Stimulated activated CD8-positive, alpha-beta memory T cell treated with anti-CD3 and anti-CD28 coated beads, Interleukin-4, amount 100 ng/mL, for 4 hours (primary cell): ENCODE results near the gene MLLT1.

Experiments used
- DNase-seq, 2 donors: peaks; one replicate each; pipeline ENCODE4 v3.0.0-alpha.2; 2020; ENCODE audit warnings: low read depth in 2 of 2, low spot score in 1 of 2

MLLT1 gene

DNA sequence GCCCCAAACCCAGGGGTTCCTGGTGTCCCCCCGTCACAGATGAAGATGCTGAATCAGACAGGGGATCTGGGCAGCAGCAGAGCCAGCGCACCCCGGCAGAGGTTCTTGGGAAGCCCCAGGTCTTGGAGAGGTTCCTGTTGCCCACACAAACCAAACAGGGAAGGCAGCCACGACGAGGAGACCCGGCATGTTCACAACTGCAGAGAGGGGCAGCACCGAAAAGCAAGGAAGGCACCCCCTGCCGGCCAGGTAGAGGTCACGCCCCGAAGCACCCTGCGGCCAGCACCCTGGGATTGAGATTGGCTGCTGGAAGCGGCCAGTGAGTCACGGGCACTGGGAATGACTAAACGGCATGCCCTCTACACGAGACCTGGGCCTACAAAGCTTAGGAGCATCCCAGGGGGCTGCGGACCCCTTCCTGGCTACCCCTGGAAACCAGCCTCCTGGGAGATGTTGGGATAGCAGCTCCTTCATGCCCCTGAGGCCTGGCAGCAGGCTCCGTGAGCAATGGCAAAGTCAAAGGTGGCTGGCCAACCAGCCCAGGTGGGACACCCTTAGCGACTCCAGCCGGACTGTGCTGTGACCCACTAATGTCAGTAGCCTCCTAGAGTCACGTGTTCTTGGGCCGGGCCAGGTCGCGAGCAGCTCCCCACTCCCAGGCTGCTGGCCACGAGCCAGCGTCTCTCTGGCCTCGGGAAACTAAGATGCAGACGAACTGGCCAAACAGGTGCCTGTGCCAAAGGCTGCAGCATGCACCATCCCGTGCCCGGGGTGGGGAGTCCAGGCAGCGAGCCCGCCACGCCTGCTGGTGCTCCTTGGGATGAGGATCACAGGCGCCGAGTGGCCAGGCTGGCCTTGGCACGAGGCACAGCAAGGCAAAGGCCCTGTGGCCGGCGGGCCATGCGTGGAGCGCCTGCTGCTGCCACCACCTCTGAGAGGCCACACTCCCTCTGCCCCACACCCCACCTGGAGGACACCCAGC is 43.2 kb downstream of the MLLT1 start:
- no peak for DNase-seq

DNA sequence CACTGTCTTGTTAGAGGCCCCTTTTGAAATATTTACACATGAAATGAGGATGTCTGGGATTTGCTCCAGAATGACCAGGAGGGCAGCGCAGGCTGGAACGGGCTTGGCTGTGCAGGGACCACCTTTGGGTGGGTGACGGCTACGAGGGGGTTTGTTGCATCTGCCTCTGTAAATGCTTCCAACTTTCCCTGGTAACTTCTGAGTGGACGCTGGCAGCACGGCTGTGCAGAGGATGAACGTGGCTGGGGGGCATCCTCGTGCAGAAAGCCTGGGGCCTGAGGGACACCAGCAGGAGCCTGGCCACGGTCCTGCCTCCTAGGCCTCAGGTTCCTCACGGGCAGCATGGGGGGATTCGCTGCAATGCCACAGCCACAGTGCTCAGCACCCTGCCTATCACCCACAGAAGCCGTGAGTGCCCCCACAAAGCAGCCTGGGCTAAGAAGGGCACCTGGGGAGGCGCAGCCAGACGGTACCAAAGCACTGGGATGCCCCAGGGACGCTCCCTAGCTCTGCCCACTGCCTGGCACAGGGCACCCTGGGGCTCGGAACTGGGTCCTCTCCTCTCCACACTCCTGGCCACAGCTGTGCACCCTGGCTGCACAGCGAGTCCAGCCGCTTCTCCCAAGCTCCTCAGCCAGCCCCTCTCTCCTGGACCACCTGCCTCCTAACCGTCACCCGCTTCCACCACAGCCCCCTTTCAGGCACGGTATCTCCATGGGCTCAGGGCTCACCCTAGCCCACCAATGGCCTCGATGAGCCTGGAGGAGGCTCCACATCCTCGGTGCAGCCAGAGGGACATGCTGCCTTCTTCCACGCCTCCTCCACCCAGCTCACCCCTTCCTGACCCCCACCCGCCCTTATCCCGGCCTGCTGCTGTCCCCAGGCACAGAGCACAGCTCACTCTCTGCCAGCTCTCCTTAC is 44.5 kb downstream of the MLLT1 start:
- no peak for DNase-seq

DNA sequence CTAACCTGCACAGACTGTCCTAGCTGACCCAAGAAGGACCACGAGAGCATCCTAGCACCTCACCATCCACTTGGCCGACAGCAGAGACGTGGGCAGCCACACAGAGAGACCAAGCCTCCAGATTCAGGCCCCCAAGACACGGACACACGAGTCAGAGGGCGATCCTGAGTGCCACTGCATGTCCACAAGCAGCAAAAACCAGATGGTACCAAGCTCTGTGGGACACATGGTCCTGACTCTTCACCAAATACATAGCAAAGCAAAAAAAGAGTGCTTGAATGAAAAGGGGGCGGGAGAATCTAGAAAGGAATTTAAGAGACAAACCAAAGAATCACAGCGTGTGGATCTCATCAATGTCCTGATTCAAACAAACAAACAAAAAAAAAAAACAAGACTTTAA is 45.2 kb downstream of the MLLT1 start:
- DNase-seq = no peak

DNA sequence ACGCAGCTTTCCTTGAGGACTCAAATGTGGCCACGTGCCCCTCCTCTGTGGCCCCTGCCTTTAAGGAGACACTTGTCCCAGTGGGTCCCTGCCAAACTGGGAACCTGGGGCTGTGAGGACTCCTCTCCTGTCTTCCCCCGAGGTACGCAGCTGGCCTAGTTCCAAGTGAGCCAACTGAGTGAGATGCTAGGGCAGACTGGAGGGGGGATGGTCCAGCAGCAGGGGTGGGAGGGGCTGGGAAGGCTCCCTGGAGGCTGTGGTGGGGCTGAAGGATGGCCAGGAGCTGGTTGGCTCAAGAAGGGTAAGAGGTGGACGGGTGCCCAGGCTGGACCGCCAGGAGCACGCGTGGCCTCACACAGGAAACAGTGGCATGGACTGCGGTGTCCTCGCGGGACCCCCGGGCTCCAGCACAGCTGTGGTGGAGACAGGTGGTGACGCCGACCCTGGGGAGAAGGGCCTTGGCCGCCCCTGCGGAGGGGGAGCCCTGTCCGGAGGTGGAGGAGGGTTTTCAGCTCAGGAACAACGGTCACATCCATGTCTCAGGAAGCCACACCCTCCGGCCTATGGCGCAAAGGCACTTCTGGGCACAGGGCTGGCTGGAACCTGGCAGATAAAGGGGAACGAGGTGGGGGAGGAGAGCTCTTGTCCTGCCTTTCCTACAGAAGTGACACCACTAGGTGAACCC is 45.8 kb downstream of the MLLT1 start:
- no peak for DNase-seq

DNA sequence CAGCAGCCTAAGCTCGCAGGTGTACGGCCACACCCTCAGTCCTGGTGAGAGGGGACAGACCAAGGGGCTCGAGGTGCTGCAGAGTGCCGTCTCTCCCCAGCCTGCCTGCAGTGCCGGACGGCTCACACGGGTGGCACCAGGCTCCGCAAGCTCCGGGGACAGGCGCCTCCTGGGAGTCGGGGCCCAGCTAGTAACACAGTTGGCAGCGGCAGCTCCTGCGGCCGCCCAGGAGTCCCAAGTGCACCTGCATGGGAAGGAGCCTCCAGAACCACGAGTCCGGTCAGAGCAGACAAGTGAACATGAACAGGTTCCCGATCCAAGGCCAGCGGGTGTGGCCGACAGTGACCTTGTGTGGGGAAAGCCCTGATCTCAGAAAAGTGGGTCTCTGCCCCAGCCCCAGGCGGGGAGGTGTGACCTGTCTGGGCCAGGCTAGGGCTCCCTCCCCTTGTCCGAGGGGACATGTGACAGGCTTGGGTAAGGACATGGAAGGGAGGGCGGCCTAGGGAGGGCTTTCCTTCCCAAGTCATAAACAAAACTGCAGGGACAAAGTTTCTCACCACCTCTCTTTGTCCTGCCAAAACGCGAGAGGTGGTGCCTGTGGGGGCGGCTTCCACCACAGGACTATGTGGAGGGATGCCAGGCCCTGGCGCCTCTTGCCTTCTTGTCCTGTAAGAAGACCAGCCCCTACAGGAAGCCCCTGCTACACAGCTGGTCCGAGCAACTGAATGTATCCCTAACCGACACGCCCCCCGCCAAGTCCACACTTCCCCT is 46.5 kb downstream of the MLLT1 start:
- DNase-seq = no peak

DNA sequence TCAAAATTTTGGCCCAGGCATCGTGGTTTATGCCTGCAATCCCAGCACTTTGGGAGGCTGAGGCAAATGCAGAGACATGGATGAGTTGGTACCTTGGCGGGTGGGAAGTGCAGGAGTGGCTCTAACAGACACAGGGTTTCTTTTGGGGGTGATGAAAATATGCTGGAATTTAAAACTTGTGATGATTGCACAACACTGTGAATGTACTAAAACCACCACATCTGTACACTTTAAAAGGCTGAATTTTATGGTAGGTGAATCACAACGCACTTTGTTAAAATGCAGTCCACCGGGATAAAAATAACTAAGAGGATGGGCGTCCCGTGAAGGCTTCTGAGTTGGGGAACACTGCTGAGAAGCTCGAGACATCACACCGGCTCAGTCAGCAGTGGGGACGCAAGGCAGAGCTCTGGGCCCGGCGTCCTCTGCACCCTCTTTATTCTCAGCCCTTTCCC is 47.1 kb downstream of the MLLT1 start:
- no peak for DNase-seq

DNA sequence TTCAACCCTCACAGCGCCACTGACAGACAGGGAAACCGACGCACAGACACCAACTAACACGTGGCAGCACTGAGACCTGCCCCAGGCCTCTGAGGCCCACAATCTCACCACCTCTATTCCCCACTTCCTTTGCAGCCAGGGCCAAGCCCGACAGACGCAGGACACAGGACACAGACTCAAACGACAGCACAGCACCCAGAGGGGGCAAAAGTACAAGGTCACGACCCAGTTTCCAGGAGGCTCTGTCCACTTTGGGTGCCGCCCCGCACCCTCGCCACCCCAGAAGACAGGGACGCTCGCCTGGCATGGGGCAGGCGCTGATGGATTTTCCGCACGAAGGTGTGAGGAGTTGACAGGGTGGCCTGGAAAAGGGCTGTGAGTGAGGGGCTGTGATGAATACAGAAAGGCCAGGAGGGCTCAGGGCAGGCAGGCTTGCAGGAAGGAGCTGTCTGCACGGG is 48.8 kb downstream of the MLLT1 start:
- no peak for DNase-seq

DNA sequence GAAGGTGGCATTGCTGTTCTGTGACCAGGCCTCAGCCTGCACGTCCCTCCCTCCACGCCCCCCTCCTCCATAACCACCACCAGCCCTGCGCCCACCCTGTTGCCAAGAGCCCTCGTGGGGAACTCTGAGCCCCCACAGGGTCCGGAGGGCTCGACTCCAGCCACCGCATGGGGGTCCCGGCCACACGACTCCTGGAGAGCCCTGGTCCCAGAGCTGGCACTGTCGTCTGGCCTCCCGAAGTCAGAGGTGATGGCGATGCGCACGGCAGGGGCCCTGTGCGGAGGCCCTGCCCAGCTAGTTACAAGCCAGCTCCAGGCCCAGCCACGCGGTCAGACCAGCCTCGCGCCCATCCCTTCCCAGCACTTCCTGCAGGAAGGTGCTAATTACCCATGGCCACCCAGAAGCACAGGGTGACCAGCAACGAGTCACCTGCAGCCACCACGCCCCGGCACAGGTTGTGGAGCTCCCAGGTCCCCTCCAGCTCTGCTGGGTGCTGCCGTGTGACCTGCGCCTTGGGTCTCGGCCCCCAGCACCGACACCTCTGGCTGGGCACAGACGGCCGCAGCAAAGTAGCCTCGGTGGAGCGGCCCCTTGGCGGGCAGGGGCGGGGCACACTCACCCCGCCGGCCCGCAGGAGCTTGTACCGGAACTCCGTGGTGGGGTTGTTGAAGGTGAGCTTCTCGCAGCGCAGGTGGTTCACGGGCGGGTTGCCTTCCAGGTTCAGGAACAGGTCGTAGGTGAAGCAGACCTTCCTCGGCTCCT is 49.6 kb downstream of the MLLT1 start:
- no peak for DNase-seq

DNA sequence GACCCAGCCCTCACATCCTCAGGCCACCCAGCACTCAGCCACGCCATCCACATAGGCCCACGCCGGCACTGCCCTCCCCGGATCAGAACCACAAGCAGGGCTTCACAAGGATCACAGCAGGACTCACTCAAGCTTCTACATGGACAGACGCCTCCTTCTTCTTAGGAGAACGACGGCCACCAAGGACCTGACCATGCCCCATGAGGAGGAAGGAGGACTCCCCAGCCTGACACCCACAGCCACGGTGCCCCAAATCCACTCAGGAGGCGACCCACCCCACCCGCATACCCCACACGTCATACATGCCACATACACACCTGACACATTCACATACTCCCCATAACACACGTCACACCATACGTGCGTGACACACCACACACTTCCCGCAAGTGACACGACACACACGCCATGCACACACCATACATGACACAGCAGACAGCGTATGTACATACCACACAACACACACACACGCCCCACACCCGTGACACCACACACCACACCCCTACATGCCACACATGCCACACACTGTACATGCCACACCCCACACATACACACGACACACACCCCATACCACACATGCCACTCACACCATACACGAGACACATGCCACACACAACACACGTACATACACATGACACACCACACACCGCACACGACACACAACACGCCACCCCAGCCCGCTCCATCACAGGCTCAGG is 50.4 kb downstream of the MLLT1 start:
- DNase-seq = no peak

DNA sequence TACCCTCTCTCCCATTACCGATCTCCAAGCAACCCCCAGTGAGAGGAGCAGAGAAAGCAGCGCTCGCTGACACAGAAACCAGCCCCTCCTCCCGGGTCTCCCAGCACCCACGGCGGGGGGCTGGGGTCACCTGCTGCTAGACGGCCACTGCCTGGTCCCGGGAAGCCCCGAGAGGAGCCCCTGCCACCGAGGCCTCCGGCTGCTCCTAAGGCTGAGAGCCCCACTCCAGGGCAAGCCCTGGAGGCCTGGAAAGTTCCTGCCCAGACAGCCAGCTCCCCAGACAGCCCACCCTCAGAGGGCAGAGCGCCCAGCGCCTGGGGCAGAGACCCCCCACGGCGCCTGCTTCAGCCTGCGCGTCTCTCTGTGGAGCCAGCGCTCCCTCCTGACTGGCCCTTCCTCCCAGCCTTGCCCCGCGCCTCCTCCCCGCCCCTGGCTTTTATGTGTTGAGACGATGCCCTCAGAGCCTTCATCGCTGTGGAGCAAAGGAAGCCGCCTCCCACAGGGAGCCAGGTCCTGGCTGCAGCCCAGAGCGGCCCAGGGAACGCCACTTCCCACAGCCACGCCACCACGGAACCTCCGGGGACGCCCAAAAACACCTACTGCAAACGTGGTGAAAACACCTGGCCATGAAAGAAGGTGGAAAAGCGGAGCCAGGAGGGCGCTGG is 51.1 kb downstream of the MLLT1 start:
- DNase-seq = no peak

DNA sequence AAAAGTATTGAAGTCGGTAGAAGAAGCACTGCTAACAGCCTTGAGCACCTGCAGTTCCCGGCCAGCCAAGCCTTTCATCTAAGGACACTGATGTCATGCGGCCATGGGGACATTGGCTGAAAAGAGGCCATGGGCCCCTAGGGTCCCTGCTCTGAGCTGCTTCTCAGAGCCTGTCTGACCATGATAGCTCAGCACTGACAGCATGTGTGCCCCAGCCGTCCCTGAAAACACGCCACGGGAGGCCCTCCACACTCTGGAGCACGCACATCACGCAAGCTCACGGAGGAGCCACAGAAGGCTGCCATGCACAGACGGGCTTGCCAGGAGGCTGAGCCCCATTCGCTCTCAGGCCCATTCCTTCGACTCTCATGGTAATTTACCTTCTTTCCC is 51.8 kb downstream of the MLLT1 start:
- no peak for DNase-seq

DNA sequence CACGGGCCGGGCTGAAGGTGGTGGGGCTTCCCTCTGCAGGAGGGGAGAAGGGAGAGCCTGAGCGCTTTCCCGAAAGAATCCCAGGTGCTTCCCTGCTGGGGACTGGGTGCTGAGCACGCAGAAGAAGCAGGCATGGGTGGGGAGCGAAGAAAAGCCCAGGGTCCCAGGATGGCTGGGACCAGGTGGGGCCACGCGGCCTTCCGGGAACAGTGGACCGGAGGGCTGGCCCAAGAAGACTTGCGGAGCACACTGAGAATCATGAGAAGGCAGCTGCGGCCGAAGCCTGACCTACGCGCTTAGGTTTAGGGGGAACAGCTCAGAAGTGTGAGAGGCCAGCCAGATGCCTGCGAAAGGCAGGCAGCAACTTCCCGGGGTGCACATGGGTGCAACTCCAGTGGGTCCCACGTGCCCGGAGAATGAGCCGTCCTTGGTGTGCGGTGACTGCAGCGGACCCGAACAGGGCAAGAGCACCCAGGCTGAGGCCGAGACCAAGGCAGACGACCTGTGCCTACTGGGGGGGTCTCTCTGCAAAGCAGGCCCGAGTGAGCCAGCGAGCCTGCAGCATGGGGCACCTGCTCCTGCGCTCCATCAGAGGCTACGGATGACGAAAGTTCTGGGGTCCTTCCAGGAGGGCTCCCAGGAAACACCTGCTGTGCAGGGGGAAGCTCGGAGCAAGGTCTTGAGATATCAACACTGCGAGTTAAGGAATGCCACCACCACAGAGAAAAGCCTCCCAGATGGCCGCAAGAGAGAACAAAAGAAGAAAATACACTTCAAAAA is 52.4 kb downstream of the MLLT1 start:
- DNase-seq = no peak

DNA sequence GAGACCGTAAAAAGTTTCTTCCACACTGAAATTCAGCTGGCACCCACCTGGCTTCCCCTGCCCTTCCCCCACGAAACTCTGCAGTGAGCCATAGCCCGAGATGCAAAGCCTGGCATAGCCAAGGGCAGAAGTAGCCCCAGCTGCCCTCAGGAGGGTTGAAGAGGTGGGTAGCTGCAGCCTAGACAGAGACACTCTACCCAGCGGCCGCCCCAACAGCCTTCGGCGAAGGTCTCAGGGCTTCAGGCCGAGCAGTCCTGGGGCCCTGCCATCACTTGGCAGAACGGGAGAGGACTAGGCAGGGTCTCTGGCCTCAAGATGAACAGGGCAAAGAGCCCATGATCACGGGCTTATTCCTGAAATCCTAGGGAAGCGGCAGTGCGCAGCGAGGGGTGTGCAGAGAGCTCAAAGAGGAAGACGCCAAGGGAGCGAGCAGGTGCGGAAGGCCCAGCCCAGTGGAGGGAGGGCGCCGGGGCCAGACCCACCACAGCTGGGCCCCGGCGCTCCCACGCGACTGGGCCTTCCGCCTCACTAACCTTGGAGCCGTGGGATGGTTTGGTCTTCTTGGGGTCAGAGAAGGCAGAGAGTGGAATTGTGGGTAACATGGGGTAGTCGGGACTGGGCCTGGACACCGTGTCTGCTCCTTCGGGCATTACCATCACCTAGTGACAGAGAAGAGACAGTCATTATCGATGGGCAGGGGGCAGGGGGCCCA is 53.2 kb downstream of the MLLT1 start:
- no peak for DNase-seq

DNA sequence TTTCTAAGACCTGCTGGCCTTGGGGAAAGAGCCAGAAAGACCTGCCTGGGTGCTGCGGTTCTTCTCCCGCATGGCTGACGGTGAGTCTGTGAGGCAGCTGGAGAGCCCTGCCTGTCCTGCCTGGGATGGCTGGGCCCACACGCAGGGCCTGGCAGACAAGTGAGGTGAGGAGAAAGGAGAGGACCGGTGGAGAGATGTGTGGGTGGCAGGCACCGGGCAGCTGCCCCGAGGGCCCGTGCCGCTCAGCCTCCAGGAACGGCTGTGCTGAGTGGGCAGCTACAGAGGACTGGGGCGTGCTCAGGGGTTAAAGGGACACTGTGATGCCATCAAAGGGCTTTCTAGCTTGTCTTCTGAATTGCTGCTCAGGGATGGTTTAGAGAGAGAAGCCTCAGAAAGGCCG is 53.8 kb downstream of the MLLT1 start:
- no peak for DNase-seq

DNA sequence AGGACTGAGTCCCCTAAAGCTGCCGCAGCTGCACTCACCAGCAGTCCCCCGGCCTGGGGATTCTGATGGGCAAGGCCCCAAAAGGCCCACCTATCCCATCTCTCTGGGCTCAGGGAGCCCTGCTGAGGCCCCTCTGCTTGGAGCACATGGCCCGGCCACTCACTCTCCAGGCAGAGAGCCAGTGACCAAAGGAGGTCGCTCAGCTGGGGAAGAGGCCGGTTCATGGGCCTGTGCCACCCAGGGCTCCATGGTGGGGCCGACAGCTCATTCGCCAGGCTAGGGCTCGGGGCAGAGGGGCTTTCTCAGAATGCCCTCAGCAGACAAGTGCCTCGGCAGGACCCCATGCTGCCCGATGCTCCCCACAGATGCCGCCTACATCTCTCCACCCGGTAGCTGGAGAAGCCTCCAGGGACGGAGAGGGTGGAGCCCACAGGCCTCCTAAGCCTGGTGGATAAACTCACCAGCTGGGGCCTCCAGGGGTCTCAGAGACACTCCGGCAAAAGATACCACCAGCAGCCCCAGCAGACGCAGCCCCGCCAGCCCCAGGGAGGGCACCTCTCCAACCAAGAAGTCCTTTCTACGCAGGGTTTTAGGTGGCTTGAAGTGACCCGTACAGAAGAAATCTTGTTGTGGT is 54.4 kb downstream of the MLLT1 start:
- DNase-seq = no peak

DNA sequence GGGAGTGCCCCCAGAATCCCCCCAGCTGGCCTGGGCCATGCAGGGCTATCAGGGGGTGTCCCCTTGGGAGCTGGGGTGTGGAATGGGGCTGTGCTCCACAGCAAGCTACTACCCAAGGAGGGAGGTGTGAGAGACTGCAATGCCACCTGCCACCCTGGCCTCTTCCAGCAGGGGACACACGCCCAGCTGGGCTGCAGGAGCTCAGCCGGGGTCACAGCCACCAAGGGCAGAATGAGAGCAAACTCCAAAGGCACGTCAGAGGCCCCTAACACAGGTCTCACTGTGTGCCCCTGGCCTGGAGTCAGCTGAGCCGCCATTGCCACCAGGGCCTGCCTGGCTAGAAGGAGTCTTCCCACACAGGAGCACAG is 55.5 kb downstream of the MLLT1 start:
- no peak for DNase-seq
